Peyer's patch (tissue), 4 donors: Measurements from ENCODE around the gene MGAT5. TPM values are rescaled to one million over a fixed set of nuclear protein-coding genes. Genes with fewer than 3 reads are reported as not detected.
A peak's percentile ranks its signal among the peaks of the same experiment; 100 is the strongest.

Experiments used
- DNase-seq, 3 donors: peaks; one replicate each; pipeline ENCODE4 v3.0.0-alpha.2; 2017 to 2019
- H3K27ac ChIP-seq, 4 donors: fragments of 200-600 bp; sonication (generic); one replicate each; pipeline ENCODE4 v1.5.1; 2016 to 2019
- H3K27me3 ChIP-seq, 2 donors: fragments of 200-600 bp; sonication (generic); one replicate each; pipeline ENCODE4 v1.5.1; 2019
- H3K36me3 ChIP-seq, 3 donors: fragments of 200-600 bp; sonication (generic); one replicate each; pipeline ENCODE4 v1.5.1; 2016 to 2019
- H3K4me1 ChIP-seq, 4 donors: fragments of 200-600 bp; sonication (generic); one replicate each; pipeline ENCODE4 v1.5.1; 2016 to 2019
- H3K4me3 ChIP-seq, 4 donors: fragments of 200-600 bp; sonication (generic); 1 replicate in 3 of 4; 2 replicates in 1 of 4; pipeline ENCODE4 v1.5.1; 2016 to 2019; ENCODE audit warnings: mild to moderate bottlenecking in 1 of 4
- H3K9me3 ChIP-seq, 4 donors: fragments of 200-600 bp; sonication (generic); one replicate each; pipeline ENCODE4 v1.5.1; 2016 to 2019; ENCODE audit warnings: mild to moderate bottlenecking in 1 of 4
- POLR2A ChIP-seq, 2 donors: fragments of 450-650 bp; IDR thresholded peaks; one replicate each; pipeline ENCODE4 v1.5.1; 2017; ENCODE audit warnings: antibody characterized with exemption in 2 of 2, mild to moderate bottlenecking in 2 of 2, moderate library complexity in 2 of 2
- total RNA-seq, 4 donors: library from RNA; depleted of rRNA; stranded (reverse); fragments of >200 nt; gene quantifications; one replicate each; pipeline ENCODE4 v1.1.0, GENCODE V29; 2016
- TF ChIP-seq, protein P1 (sequence below), 6 experiments: fragments of 450-650 bp in 4 of 6; fragments of 200-600 bp in 2 of 6; sonication (generic) in 1 of 6; IDR thresholded peaks; one replicate each; pipeline ENCODE4 v1.5.1; 2017 to 2019; ENCODE audit warnings: antibody characterized with exemption in 6 of 6, mild to moderate bottlenecking in 3 of 6, moderate library complexity in 1 of 6

MGAT5 gene
- total RNA-seq, 4 donors from 2014 or later = 106 to 182 (median 117) TPM

DNA sequence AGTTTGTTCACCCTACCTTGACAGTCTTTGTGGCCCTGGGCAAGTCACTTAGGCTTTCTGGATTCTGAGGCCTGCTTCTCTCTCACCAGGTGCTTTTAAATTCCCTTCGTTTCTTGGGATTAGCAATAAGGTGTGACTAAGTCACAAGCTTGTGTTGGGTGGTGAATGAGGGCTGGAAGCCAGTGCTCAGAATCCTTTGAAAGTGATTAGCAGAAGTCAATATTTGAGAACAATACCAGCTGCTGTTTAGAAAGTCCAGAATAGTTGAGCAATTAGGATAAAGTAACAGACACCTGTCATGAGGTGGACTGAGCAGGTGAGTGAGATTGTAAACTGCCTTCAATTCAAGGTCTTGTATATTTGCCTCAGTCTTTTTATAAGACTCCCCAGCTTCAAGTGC, 19.3 kb upstream of the MGAT5 start:
- no peak for DNase-seq
- Histone ChIP-seq H3K4me3 (no peak overlapping the region), H3K4me1 (peaks cover 0 to 26% (median 18%) of the 10 kb centered on the region in 4 donors), H3K27me3 (no peaks in the 10 kb centered on the region), H3K36me3 (no peaks in the 10 kb centered on the region), H3K9me3 (no peaks in the 10 kb centered on the region), H3K27ac (peak overlapping the region; percentile 36 to 80 (median 42))
- no peak for TF ChIP-seq POLR2A (IDR thresholded peaks at IDR 0.05)
- TF ChIP-seq, protein P1, sequence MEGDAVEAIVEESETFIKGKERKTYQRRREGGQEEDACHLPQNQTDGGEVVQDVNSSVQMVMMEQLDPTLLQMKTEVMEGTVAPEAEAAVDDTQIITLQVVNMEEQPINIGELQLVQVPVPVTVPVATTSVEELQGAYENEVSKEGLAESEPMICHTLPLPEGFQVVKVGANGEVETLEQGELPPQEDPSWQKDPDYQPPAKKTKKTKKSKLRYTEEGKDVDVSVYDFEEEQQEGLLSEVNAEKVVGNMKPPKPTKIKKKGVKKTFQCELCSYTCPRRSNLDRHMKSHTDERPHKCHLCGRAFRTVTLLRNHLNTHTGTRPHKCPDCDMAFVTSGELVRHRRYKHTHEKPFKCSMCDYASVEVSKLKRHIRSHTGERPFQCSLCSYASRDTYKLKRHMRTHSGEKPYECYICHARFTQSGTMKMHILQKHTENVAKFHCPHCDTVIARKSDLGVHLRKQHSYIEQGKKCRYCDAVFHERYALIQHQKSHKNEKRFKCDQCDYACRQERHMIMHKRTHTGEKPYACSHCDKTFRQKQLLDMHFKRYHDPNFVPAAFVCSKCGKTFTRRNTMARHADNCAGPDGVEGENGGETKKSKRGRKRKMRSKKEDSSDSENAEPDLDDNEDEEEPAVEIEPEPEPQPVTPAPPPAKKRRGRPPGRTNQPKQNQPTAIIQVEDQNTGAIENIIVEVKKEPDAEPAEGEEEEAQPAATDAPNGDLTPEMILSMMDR (IDR thresholded peaks at IDR 0.05) = no peak

DNA sequence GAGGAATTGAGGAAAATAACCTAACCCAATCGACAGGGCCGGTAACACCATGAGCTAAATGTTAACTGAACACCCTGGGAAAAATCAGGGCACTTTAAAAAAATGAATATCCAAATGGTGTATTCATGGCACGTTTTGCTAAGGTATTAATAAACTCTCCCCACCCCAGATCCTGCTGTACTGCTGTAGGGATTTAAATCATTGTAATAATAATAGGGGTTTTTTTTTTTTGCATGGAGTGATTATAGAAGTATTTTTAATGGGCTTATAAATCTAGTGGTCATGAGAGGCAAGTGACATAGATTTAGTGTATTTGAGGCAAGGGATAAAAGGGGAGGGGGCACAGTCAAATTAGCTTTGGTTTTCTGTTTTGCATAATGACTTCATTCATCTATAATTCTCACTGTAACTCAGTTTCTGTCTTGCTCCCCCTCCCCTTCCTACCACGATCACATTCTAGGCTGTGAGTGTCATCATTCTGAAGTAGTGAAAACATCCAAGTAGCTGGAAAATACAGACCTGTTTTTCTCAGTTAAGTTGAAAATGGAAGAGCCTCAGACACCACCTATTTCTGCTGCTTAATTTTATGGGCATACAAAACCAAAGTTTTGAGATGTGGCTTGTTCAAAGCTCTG, 18.2 kb upstream of the MGAT5 start:
- Histone ChIP-seq H3K27me3 (no peaks in the 10 kb centered on the region), H3K9me3 (no peaks in the 10 kb centered on the region), H3K27ac (no peak overlapping the region), H3K36me3 (no peaks in the 10 kb centered on the region), H3K4me3 (no peak overlapping the region), H3K4me1 (peaks cover 0 to 26% (median 18%) of the 10 kb centered on the region in 4 donors)
- no peak for DNase-seq
- TF ChIP-seq, protein P1 (IDR thresholded peaks at IDR 0.05) = no peak
- no peak for TF ChIP-seq POLR2A (IDR thresholded peaks at IDR 0.05)

DNA sequence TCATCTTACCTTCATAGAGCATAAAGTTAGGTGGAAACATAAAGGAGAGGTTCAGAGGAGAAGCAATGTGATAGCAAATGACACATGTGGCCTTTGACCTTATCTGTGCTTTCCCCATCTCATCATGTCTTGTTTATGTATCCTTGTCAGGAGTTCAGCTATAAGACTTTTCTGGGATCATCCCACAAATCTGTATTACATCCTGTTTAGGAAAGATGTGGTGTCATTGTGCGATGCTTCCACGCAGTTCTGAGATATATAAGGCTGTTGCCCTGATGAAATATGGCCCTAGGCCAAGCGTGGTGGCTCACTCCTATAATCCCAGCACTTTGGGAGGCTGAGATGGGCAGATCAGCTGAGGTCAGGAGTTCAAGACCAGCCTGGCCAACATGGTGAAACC, 15.5 kb upstream of the MGAT5 start:
- peak overlapping the region in 1 of 4 donors; percentile 16 for H3K27ac ChIP-seq
- H3K9me3 ChIP-seq = no peaks in the 10 kb centered on the region
- H3K4me1 ChIP-seq = peaks cover 0 to 32% (median 14%) of the 10 kb centered on the region in 4 donors
- no peaks in the 10 kb centered on the region for H3K36me3 ChIP-seq
- TF ChIP-seq, protein P1 (IDR thresholded peaks at IDR 0.05) = no peak
- H3K27me3 ChIP-seq = no peaks in the 10 kb centered on the region
- H3K4me3 ChIP-seq = no peak overlapping the region
- no peak for DNase-seq

DNA sequence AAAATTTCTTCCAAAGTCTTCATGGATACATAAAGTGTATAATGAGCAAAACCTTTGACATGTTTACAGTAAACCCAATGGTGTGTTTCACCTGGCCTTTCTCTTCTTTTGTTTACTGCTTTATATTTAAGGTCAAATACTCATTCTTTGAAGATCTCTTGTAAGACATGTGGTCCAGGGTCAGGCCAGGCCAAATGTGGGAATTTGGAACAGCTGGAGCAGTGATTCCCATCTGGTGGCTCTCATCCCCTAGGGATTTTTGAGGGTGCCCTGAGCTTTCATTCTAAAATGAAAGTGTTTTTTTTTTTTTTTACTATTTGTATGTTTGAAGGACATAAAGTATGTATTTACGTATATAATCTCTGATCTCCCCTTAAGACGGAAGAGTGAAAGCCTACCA, 13.8 kb upstream of the MGAT5 start:
- DNase-seq = no peak
- Histone ChIP-seq H3K4me1 (peaks cover 0 to 38% (median 2%) of the 10 kb centered on the region in 4 donors), H3K4me3 (no peak overlapping the region), H3K9me3 (no peaks in the 10 kb centered on the region), H3K36me3 (no peaks in the 10 kb centered on the region), H3K27me3 (no peaks in the 10 kb centered on the region), H3K27ac (no peak overlapping the region)
- TF ChIP-seq, protein P1 (IDR thresholded peaks at IDR 0.05) = no peak
- TF ChIP-seq POLR2A (IDR thresholded peaks at IDR 0.05) = no peak

DNA sequence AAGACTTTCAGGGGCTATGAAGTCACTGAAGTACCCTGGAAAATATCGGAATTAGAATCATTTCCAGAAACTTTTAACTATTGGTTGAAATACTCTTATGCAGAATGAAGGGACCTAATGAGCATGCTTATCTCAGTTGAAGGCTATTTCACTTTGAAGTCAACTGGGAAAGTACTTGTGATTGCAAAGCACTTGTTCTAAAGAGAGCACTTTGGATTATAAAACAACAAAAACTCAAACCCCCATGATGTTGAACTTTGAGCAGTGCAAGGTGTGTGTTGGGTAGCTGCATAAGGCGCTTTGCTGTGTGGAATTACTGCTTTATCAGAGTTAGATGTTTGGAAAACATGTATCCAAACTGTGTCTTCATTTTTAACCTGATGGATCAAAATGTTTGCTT, 12.0 kb upstream of the MGAT5 start:
- no peak overlapping the region for H3K4me3 ChIP-seq
- DNase-seq = no peak
- TF ChIP-seq POLR2A (IDR thresholded peaks at IDR 0.05) = no peak
- TF ChIP-seq, protein P1 (IDR thresholded peaks at IDR 0.05) = no peak
- no peaks in the 10 kb centered on the region for H3K9me3 ChIP-seq
- H3K4me1 ChIP-seq = peaks cover 0 to 54% (median 13%) of the 10 kb centered on the region in 4 donors
- H3K27ac ChIP-seq = no peak overlapping the region
- no peaks in the 10 kb centered on the region for H3K27me3 ChIP-seq
- no peaks in the 10 kb centered on the region for H3K36me3 ChIP-seq
